Upper lobe of left lung (tissue), 6 donors: Measurements from ENCODE around the gene APIP. TPM values are rescaled to one million over a fixed set of nuclear protein-coding genes. Genes with fewer than 3 reads are reported as not detected.
A peak's percentile ranks its signal among the peaks of the same experiment; 100 is the strongest.

ENCODE experiments used
- ATAC-seq, 2 donors: fragments of 200-7000 bp; cut with Tn5 transposase; one replicate each; pipeline ENCODE4 v1.9.1; 2022; ENCODE audit warnings: mild to moderate bottlenecking in 2 of 2, moderate library complexity in 2 of 2; ENCODE audit not compliant: low FRiP score in 2 of 2
- DNase-seq, 2 donors: peaks; one replicate each; pipeline ENCODE4 v3.0.0-alpha.2; 2019 to 2020
- H3K27ac ChIP-seq, 4 donors: fragments of 200-600 bp; sonication (generic); one replicate each; pipeline ENCODE4 v1.5.1; 2016 to 2019
- H3K27me3 ChIP-seq, 4 donors: fragments of 200-600 bp; sonication (generic); one replicate each; pipeline ENCODE4 v1.5.1; 2017 to 2019
- H3K36me3 ChIP-seq, 4 donors: fragments of 200-600 bp; sonication (generic); one replicate each; pipeline ENCODE4 v1.5.1; 2016 to 2019
- H3K4me1 ChIP-seq, 4 donors: fragments of 200-600 bp; sonication (generic); one replicate each; pipeline ENCODE4 v1.5.1; 2018 to 2019
- H3K4me3 ChIP-seq, 4 donors: fragments of 200-600 bp; sonication (generic); one replicate each; pipeline ENCODE4 v1.5.1; 2017 to 2019; ENCODE audit warnings: mild to moderate bottlenecking in 2 of 4, moderate library complexity in 1 of 4
- H3K9me3 ChIP-seq, 4 donors: fragments of 200-600 bp; sonication (generic); one replicate each; pipeline ENCODE4 v1.5.1; 2018 to 2019
- EP300 ChIP-seq, 4 donors: sonication (generic); formaldehyde crosslinking; IDR thresholded peaks; one replicate each; pipeline ENCODE4 v1.5.1; 2017; ENCODE audit warnings: antibody characterized with exemption in 4 of 4, control low read depth in 2 of 4
- POLR2A ChIP-seq, 4 donors: fragments of 450-650 bp; IDR thresholded peaks; one replicate each; pipeline ENCODE4 v1.5.1; 2016 to 2017; ENCODE audit warnings: antibody characterized with exemption in 4 of 4, mild to moderate bottlenecking in 2 of 4
- POLR2AphosphoS5 ChIP-seq, 2 donors: sonication (generic); formaldehyde crosslinking; IDR thresholded peaks; one replicate each; pipeline ENCODE4 v1.5.1; 2017; ENCODE audit warnings: antibody characterized with exemption in 2 of 2
- WGBS, 2 donors: methylation state at CpG; one replicate each; pipeline ENCODE4 v1.1.5; 2017 to 2018; 5-methylcytosine and 5-hydroxymethylcytosine counted together
- small RNA-seq, 4 donors: library from RNA; depleted of rRNA; stranded (forward); fragments of <200 nt; gene quantifications; one replicate each; pipeline ENCODE3, GENCODE V24; 2016
- total RNA-seq, 6 donors: library from RNA; depleted of rRNA in 4 of 6; stranded (reverse); fragments of >200 nt in 4 of 6; gene quantifications; one replicate each; pipeline versions ENCODE4 v1.1.0 to v1.2.1, GENCODE V29; 2016 to 2021
- TF ChIP-seq, protein P1 (sequence below), 6 experiments: fragments of 450-650 bp in 4 of 6; fragments of 200-600 bp in 2 of 6; sonication (generic) in 2 of 6; IDR thresholded peaks; one replicate each; pipeline ENCODE4 v1.5.1; 2016 to 2019; ENCODE audit warnings: antibody characterized with exemption in 6 of 6
- donor health status: DM: no; HTN: no; CAD: no; lungs with moderate emphysema.
- donor health status: DM: no; HTN: yes; CAD: no; lungs with severe emphysema.

The APIP gene
- total RNA-seq, 6 donors from 2014 or later, result 4.2 to 47.4 (median 26.8) TPM

DNA sequence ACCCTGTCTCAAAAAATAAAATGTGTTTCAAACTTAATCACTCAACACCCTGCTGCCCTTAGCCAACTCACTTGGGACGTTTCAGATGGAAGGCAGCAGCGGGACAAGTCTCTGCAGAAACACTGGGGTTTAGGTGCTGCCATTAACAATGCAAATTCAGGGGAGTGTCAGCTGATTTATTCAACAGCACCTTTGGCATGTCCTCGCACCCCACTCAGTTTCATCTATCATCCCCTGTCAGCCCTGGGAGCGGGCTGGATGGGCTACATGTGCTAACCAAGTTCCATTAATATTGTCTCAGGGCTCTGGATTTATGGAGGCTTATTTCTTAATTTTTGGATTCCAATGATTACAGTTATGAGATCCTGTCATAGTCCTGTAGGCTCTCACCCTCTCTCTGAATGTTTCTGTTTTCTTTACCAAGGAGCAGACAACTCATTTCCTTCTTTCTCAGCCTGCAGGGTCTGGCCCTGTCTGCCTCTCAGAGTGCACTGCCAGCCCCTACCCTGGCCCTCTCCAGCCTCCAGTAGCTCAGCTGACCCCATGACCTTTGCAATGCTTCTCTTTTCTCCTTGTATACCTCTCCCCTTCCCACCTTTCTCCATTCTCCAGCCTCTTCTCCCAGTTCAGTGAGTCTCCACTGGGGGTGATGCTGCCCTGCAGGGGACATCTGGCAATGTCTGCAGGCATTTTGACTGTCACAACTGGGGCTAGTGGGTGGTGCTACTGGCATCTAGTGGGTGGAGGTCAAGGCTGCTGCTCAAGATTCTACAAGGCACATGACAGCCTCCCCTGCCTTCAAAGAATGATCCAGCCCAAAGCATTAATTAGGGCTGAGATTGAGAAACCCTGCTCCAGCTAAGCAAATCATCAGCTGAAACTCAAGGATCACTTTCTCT is 79.0 kb downstream of the APIP start:
- no peaks in the 10 kb centered on the region for H3K9me3 ChIP-seq
- no peaks in the 10 kb centered on the region for H3K27me3 ChIP-seq
- H3K4me3 ChIP-seq, result no peak overlapping the region
- DNase-seq (no peak), ATAC-seq (peak in 1 of 2 donors; percentile 13)
- H3K4me1 ChIP-seq, result no peaks in the 10 kb centered on the region
- H3K27ac ChIP-seq, result no peak overlapping the region
- 59 to 69% methylated on average over 4 of the region's 4 CpGs for WGBS, 2 donors
- TF ChIP-seq, protein P1, sequence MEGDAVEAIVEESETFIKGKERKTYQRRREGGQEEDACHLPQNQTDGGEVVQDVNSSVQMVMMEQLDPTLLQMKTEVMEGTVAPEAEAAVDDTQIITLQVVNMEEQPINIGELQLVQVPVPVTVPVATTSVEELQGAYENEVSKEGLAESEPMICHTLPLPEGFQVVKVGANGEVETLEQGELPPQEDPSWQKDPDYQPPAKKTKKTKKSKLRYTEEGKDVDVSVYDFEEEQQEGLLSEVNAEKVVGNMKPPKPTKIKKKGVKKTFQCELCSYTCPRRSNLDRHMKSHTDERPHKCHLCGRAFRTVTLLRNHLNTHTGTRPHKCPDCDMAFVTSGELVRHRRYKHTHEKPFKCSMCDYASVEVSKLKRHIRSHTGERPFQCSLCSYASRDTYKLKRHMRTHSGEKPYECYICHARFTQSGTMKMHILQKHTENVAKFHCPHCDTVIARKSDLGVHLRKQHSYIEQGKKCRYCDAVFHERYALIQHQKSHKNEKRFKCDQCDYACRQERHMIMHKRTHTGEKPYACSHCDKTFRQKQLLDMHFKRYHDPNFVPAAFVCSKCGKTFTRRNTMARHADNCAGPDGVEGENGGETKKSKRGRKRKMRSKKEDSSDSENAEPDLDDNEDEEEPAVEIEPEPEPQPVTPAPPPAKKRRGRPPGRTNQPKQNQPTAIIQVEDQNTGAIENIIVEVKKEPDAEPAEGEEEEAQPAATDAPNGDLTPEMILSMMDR (IDR thresholded peaks at IDR 0.05), result no peak
- TF ChIP-seq POLR2A (IDR thresholded peaks at IDR 0.05) (no peak), POLR2AphosphoS5 (IDR thresholded peaks at IDR 0.05) (no peak), EP300 (IDR thresholded peaks at IDR 0.05) (no peak)
- H3K36me3 ChIP-seq, result no peaks in the 10 kb centered on the region

DNA sequence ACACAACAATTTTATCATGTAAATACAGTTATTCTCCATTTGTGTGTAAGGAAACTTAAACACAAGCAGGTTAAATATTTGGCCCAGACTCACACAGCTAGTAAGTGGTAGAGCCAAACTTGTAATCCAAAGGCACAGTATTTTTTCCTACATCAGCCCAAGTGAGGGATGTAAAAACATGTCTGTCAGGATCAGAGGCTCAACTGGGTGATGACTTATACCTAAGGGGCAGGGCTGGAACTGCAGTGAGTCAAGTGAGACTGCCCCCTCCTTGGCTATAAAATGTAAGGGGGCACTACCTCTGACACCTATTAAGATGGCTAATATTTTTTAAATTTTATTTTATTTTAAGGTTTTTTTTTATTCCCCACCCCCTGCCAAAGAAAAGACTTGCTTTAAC is 82.6 kb downstream of the APIP start:
- Histone ChIP-seq H3K27ac (no peak overlapping the region), H3K27me3 (no peaks in the 10 kb centered on the region), H3K4me1 (no peaks in the 10 kb centered on the region), H3K4me3 (no peak overlapping the region), H3K36me3 (no peaks in the 10 kb centered on the region), H3K9me3 (no peaks in the 10 kb centered on the region)
- ATAC-seq, result no peak
- no peak for DNase-seq
- TF ChIP-seq POLR2AphosphoS5 (IDR thresholded peaks at IDR 0.05) (no peak), POLR2A (IDR thresholded peaks at IDR 0.05) (no peak), EP300 (IDR thresholded peaks at IDR 0.05) (no peak)
- TF ChIP-seq, protein P1 (IDR thresholded peaks at IDR 0.05), result no peak

Small RNA genes within 50 kb of the gene (small RNA-seq; reads per million reads assigned to genes)
- gene MIR1343, result 0.07 to 0.77 (median 0.28) reads per million in 4 donors

Other genes starting within 250 kb of the APIP start
- gene PDHX, start 239 bp upstream of the APIP start, total RNA-seq, result 10 to 100 TPM; 11.8 to 40.3 (median 32.3) TPM
- 100 to 1,000 TPM; 454 to 696 (median 551) TPM for gene CD44, start 222.8 kb upstream of the APIP start, total RNA-seq